RWPE1 (cell line): ENCODE results near the gene OR2AJ1.

ENCODE experiments used
- CTCF ChIA-PET: fragments of 350-600 bp; sonication (Branson Sonifier 250); formaldehyde crosslinking; extraction: SDS; loops from one replicate; lab custom pipeline; 2021; lab: Yijun Ruan, JAX
- POLR2A ChIA-PET: fragments of 400-600 bp; formaldehyde crosslinking; extraction: SDS; loops from one replicate; lab custom pipeline; 2020; ENCODE audit warnings: antibody characterized with exemption; ENCODE audit not compliant: low non-redundant PET; lab: Yijun Ruan, JAX
- DNase-seq: peaks from one replicate; pipeline ENCODE4 v3.0.0; 2012; ENCODE audit warnings: low spot score
- H3K27ac ChIP-seq: fragments of 450-650 bp; 2 replicates; pipeline ENCODE4 v1.5.1; 2017
- CTCF ChIP-seq: fragments of 450-650 bp; conservative IDR thresholded peaks from 2 replicates; pipeline ENCODE4 v1.5.1; 2017; ENCODE audit warnings: low read depth, mild to moderate bottlenecking

The OR2AJ1 gene

GRCh38 chr1:247942624-247943023 lies 17.9 kb downstream of the OR2AJ1 start:
- DNase-seq, result no peak
- TF ChIP-seq CTCF, result no peak
- ChIA-PET CTCF (no interaction called here), POLR2A (no interaction called here)
- H3K27ac ChIP-seq, result no peak overlapping the region

GRCh38 chr1:247948558-247948957 lies 23.9 kb downstream of the OR2AJ1 start, which contains the start of gene OR2L8:
Gene OR2L8 (plus strand): TSS chr1:247948858. CDS start chr1:247948858, 0 bp downstream.
- ChIA-PET POLR2A (no interaction called here), CTCF (no interaction called here)
- DNase-seq, result no peak
- TF ChIP-seq CTCF, result no peak
- H3K27ac ChIP-seq, result no peak within 1 kb of the TSS

GRCh38 chr1:247953408-247953807 lies 28.7 kb downstream of the OR2AJ1 start:
- no peak for DNase-seq
- TF ChIP-seq CTCF, result no peak
- H3K27ac ChIP-seq, result no peak overlapping the region
- CTCF ChIA-PET, result no interaction called here
- POLR2A ChIA-PET, result no interaction called here

- TF ChIP-seq CTCF, result no peak
- no peak for DNase-seq
- CTCF ChIA-PET, result no interaction called here
- H3K27ac ChIP-seq, result no peak overlapping the region
- POLR2A ChIA-PET, result no interaction called here
These were observed 37.1 kb downstream of the OR2AJ1 start for GRCh38 chr1:247961791-247962190.

- POLR2A ChIA-PET, result no interaction called here
- H3K27ac ChIP-seq, result no peak overlapping the region
- CTCF ChIA-PET, result no interaction called here
- no peak for TF ChIP-seq CTCF
- DNase-seq, result no peak
These were observed 38.4 kb downstream of the OR2AJ1 start for GRCh38 chr1:247962911-247963588.

GRCh38 chr1:247964933-247965332 lies 40.2 kb downstream of the OR2AJ1 start, which contains the start of gene OR2AK2:
Gene OR2AK2 (plus strand): TSS chr1:247965233. CDS start chr1:247965377, 144 bp downstream.
- no peak for DNase-seq
- ChIA-PET POLR2A (no interaction called here), CTCF (no interaction called here)
- TF ChIP-seq CTCF, result no peak
- no peak within 1 kb of the TSS for H3K27ac ChIP-seq
